ENCODE measurements around the gene NUCB1.

DNA sequence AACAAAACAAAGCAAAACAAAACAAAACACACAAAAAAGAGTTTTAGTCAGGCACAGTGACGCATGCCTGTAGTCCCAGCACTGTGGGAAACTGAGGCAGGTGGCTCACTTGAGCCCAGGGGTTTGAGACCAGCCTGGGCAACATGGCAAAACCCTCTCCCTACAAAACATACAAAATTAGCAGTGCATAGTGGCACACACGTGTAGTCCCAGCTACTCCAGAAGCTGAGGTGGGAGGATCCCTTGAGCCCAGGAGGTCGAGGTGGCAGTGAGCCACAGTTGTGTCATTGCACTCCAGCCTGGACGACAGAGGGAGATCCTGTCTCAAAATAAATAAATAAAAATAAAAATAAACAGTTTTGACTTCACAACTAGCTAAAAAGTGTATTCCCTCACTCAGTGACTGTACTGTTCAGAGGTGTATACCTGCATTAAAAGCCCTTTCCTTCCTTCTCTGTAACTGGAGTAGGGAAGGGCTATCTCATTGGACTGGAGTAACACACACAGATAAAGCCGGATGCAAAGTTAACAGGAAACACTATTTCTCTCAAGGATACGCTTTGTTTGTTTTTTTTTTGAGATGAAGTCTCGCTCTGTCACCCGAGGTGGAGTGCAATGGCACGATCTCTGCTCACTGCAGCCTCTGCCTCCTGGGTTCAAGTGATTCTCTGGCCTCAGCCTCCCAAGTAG, 50.9 kb downstream of the NUCB1 start:
- TF ChIP-seq, protein P1, sequence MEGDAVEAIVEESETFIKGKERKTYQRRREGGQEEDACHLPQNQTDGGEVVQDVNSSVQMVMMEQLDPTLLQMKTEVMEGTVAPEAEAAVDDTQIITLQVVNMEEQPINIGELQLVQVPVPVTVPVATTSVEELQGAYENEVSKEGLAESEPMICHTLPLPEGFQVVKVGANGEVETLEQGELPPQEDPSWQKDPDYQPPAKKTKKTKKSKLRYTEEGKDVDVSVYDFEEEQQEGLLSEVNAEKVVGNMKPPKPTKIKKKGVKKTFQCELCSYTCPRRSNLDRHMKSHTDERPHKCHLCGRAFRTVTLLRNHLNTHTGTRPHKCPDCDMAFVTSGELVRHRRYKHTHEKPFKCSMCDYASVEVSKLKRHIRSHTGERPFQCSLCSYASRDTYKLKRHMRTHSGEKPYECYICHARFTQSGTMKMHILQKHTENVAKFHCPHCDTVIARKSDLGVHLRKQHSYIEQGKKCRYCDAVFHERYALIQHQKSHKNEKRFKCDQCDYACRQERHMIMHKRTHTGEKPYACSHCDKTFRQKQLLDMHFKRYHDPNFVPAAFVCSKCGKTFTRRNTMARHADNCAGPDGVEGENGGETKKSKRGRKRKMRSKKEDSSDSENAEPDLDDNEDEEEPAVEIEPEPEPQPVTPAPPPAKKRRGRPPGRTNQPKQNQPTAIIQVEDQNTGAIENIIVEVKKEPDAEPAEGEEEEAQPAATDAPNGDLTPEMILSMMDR (IDR thresholded peaks at IDR 0.05; ENCODE audit: low read depth, low read length) = no peak
- no peak for TF ChIP-seq POLR2A (IDR thresholded peaks at IDR 0.05; ENCODE audit: extremely low read depth, insufficient read length)
- TF ChIP-seq, protein P2, sequence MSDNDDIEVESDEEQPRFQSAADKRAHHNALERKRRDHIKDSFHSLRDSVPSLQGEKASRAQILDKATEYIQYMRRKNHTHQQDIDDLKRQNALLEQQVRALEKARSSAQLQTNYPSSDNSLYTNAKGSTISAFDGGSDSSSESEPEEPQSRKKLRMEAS (IDR thresholded peaks at IDR 0.05; ENCODE audit: low read depth, low read length) = no peak
